GM12878 (cell line): ENCODE results near the gene SRPK3. TPM values are rescaled to one million over a fixed set of nuclear protein-coding genes. Genes with fewer than 3 reads are reported as not detected.

ENCODE experiments used
- ATAC-seq: fragments of 200-7000 bp; cut with Tn5 transposase; 3 replicates; pipeline ENCODE4 v1.9.1; 2020; ENCODE audit warnings: mild to moderate bottlenecking, moderate library complexity
- BruUV-seq: library from RNA; stranded (reverse); fragments of 400-500 nt; replicated peaks from 2 replicates; lab custom pipeline; 2021; lab: Mats Ljungman, UMichigan
- CTCF ChIA-PET: fragments of 300-600 bp; sonication (Branson Sonifier 250); formaldehyde crosslinking; extraction: SDS; loops from one replicate; lab custom pipeline; 2021; ENCODE audit warnings: inconsistent platforms; lab: Yijun Ruan, JAX
- POLR2A ChIA-PET: fragments of 350-600 bp; formaldehyde crosslinking; extraction: SDS; loops from one replicate; lab custom pipeline; 2021; ENCODE audit warnings: inconsistent platforms; lab: Charles Lee
- RAD21 ChIA-PET: fragments of 300-600 bp; sonication (Branson Sonifier 250); formaldehyde crosslinking; loops from one replicate; lab custom pipeline; 2023; ENCODE audit warnings: antibody characterized with exemption; ENCODE audit not compliant: unreplicated experiment; lab: Charles Lee
- SMC1A ChIA-PET: fragments of 300-600 bp; sonication (Branson Sonifier 250); formaldehyde crosslinking; loops from one replicate; lab custom pipeline; 2023; ENCODE audit not compliant: unreplicated experiment, uncharacterized antibody; lab: Charles Lee
- DNase-seq: peaks from one replicate; pipeline ENCODE4 v3.0.0-alpha.2; 2011; ENCODE audit warnings: low read depth, low spot score
- FAIRE-seq: peaks from 3 replicates; lab custom pipeline; 2011; peaks lifted over from hg19 to GRCh38; lab: Jason Lieb, UNC
- H2AFZ ChIP-seq: 2 replicates; pipeline ENCODE4 v1.6.0; 2011; ENCODE audit warnings: low read depth, low read length, control low read depth; ENCODE audit not compliant: control insufficient read depth
- H3K27ac ChIP-seq: 2 replicates; pipeline ENCODE4 v1.5.1; 2011; ENCODE audit warnings: control low read depth; ENCODE audit not compliant: control insufficient read depth, insufficient read depth
- H3K27me3 ChIP-seq, 2 experiments: replicated peaks in 1 of 2; 2 replicates each; pipeline versions ENCODE4 v1.6.0 to v1.6.1; 2011; ENCODE audit warnings: low read length in 1 of 2; ENCODE audit not compliant: control insufficient read depth in 2 of 2, insufficient read depth in 2 of 2
- H3K36me3 ChIP-seq, 2 experiments: 2 replicates each; pipeline ENCODE4 v1.5.1; 2011; ENCODE audit warnings: low read length in 1 of 2; ENCODE audit not compliant: control insufficient read depth in 2 of 2, insufficient read depth in 2 of 2
- H3K4me1 ChIP-seq: 2 replicates; pipeline ENCODE4 v1.6.1; 2011; ENCODE audit warnings: mild to moderate bottlenecking, low read length, moderate library complexity, mixed read lengths; ENCODE audit not compliant: control insufficient read depth, insufficient read depth
- H3K4me2 ChIP-seq: 2 replicates; pipeline ENCODE4 v1.6.0; 2011; ENCODE audit warnings: control low read depth; ENCODE audit not compliant: control insufficient read depth, insufficient read depth
- H3K4me3 ChIP-seq: fragments of 200-600 bp; sonication (generic); 2 replicates; pipeline ENCODE4 v1.5.1; 2016
- H3K79me2 ChIP-seq: 2 replicates; pipeline ENCODE4 v1.6.0; 2011; ENCODE audit warnings: low read length; ENCODE audit not compliant: control insufficient read depth, insufficient read depth
- H3K9ac ChIP-seq: 2 replicates; pipeline ENCODE4 v1.8.0; 2011; ENCODE audit warnings: low read length, control low read depth, mixed read lengths; ENCODE audit not compliant: control insufficient read depth, insufficient read depth
- H3K9me3 ChIP-seq: replicated peaks from 3 replicates; pipeline ENCODE4 v1.5.1; 2011; ENCODE audit warnings: mild to moderate bottlenecking, low read length; ENCODE audit not compliant: control insufficient read depth, insufficient read depth
- H4K20me1 ChIP-seq: 2 replicates; pipeline ENCODE4 v1.6.0; 2011; ENCODE audit not compliant: control insufficient read depth, insufficient read depth
- CREB1 ChIP-seq: IDR thresholded peaks from 2 replicates; pipeline ENCODE4 v1.6.1; 2012; ENCODE audit warnings: low read depth, mild to moderate bottlenecking, inconsistent platforms
- EGR1 ChIP-seq, 2 experiments: IDR thresholded peaks; 1 replicate in 1 of 2; 2 replicates in 1 of 2; pipeline ENCODE4 v1.6.1; 2011 to 2012; ENCODE audit warnings: low read depth in 2 of 2, low read length in 2 of 2, borderline replicate concordance in 1 of 2, mild to moderate bottlenecking in 1 of 2, moderate library complexity in 1 of 2
- POLR2A ChIP-seq: IDR thresholded peaks from 2 replicates; pipeline ENCODE4 v1.6.1; 2011; ENCODE audit warnings: low read depth, mild to moderate bottlenecking, low read length
- TCF7 ChIP-seq: IDR thresholded peaks from 2 replicates; pipeline ENCODE4 v1.6.1; 2014; ENCODE audit warnings: antibody characterized with exemption, borderline replicate concordance
- YBX1 ChIP-seq: fragments of 450-650 bp; IDR thresholded peaks from 2 replicates; pipeline ENCODE4 v1.6.1; 2016; ENCODE audit warnings: antibody characterized with exemption
- ZBED1 ChIP-seq: IDR thresholded peaks from 2 replicates; pipeline ENCODE4 v1.6.1; 2016; ENCODE audit warnings: borderline replicate concordance
- WGBS: methylation state at CpG from one replicate; pipeline ENCODE4 v1.1.6; 2016; ENCODE audit warnings: low lambda C conversion rate; ENCODE audit not compliant: insufficient replicate concordance, insufficient coverage; ENCODE audit errors: missing lambda C conversion rate; 5-methylcytosine and 5-hydroxymethylcytosine counted together
- in situ Hi-C: fragments of 300-500 bp; cut with MboI; formaldehyde crosslinking; loops from 9 replicates; pipeline ENCODE4 v1.14.3; 2018; ENCODE audit warnings: mixed read lengths
- intact Hi-C: fragments of 100-400 bp; cut with micrococcal nuclease; formaldehyde crosslinking; loops from one replicate; pipeline ENCODE4 v1.14.2; 2022; ENCODE audit not compliant: unreplicated experiment
- polyA plus RNA-seq, 11 experiments: library from polyadenylated mRNA; depleted of rRNA in 4 of 11; unstranded in 6 of 11; stranded (reverse) in 5 of 11; fragments of >200 nt; fragmentation: Nextera tagmentation in 4 of 11; fragmentation: Illumina TruSeq in 1 of 11; extraction: Ambion mirVana in 4 of 11; extraction: Trizol in 1 of 11; gene quantifications; 1 replicate in 1 of 11; 2 replicates in 10 of 11; pipeline versions ENCODE4 v1.2.1 to v1.2.3, GENCODE V29; 2011 to 2016; ENCODE audit warnings: inconsistent platforms in 2 of 11, missing spikeins in 2 of 11, low read depth in 1 of 11
- total RNA-seq, 4 experiments: library from RNA; depleted of rRNA in 3 of 4; stranded (reverse); fragments of >200 nt in 3 of 4; fragmentation: Illumina TruSeq in 1 of 4; extraction: Trizol in 1 of 4; gene quantifications; 2 replicates each; pipeline versions ENCODE4 v1.2.1 to v1.2.3, GENCODE V29; 2013 to 2021
- TF ChIP-seq, protein P1 (sequence below): fragments of 450-650 bp; IDR thresholded peaks from 2 replicates; pipeline ENCODE4 v1.6.1; 2018; ENCODE audit warnings: borderline replicate concordance, mild to moderate bottlenecking; ENCODE audit not compliant: partially characterized antibody
- TF ChIP-seq, protein P2 (sequence below), 3 experiments: IDR thresholded peaks in 2 of 3; conservative IDR thresholded peaks in 1 of 3; 2 replicates each; pipeline ENCODE4 v1.5.1; 2011; ENCODE audit warnings: low read depth in 3 of 3, low read length in 3 of 3, mild to moderate bottlenecking in 3 of 3, control low read depth in 2 of 3, moderate library complexity in 2 of 3, inconsistent platforms in 1 of 3, mixed read lengths in 1 of 3; ENCODE audit not compliant: control insufficient read depth in 2 of 3, insufficient read depth in 1 of 3; ENCODE audit errors: extremely low read depth in 1 of 3
- TF ChIP-seq, protein P3 (sequence below): fragments of 450-650 bp; IDR thresholded peaks from 2 replicates; pipeline ENCODE4 v1.6.1; 2017; ENCODE audit warnings: low read depth, mild to moderate bottlenecking, moderate library complexity
- TF ChIP-seq, protein P4 (sequence below): fragments of 450-650 bp; IDR thresholded peaks from 2 replicates; pipeline ENCODE4 v1.6.1; 2017; ENCODE audit warnings: mild to moderate bottlenecking

SRPK3 gene
- total and polyA plus RNA-seq, 10 of the 15 experiments (the other 5 are each of a cell fraction or from before 2014, with no cell fraction given): 0.05 to 0.19 TPM; not detected in 8

DNA sequence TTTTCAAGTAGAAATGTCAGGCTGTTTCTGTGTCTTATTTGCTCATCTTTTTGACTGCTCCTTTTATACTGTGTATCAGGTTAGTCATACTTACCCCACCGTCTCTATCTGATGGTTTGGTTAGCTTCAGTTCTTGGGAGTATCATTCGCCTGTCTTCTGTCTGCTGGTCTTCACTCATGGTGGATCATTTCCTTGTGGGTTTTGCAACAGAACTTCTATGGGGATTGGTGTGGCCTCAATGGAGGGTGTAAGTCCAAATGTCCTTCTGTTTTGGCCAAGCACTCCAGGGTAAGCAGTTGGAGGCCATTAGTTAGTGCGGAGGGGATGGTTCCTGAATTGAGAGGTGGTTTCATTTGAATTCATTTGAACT, 49.0 kb upstream of the SRPK3 start (continued):
- TF ChIP-seq, protein P1, sequence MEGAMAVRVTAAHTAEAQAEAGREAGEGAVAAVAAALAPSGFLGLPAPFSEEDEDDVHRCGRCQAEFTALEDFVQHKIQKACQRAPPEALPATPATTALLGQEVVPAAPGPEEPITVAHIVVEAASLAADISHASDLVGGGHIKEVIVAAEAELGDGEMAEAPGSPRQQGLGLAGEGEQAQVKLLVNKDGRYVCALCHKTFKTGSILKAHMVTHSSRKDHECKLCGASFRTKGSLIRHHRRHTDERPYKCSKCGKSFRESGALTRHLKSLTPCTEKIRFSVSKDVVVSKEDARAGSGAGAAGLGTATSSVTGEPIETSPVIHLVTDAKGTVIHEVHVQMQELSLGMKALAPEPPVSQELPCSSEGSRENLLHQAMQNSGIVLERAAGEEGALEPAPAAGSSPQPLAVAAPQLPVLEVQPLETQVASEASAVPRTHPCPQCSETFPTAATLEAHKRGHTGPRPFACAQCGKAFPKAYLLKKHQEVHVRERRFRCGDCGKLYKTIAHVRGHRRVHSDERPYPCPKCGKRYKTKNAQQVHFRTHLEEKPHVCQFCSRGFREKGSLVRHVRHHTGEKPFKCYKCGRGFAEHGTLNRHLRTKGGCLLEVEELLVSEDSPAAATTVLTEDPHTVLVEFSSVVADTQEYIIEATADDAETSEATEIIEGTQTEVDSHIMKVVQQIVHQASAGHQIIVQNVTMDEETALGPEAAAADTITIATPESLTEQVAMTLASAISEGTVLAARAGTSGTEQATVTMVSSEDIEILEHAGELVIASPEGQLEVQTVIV: no peak
- no peak for TF ChIP-seq YBX1
- TF ChIP-seq POLR2A: no peak
- TF ChIP-seq, protein P2, sequence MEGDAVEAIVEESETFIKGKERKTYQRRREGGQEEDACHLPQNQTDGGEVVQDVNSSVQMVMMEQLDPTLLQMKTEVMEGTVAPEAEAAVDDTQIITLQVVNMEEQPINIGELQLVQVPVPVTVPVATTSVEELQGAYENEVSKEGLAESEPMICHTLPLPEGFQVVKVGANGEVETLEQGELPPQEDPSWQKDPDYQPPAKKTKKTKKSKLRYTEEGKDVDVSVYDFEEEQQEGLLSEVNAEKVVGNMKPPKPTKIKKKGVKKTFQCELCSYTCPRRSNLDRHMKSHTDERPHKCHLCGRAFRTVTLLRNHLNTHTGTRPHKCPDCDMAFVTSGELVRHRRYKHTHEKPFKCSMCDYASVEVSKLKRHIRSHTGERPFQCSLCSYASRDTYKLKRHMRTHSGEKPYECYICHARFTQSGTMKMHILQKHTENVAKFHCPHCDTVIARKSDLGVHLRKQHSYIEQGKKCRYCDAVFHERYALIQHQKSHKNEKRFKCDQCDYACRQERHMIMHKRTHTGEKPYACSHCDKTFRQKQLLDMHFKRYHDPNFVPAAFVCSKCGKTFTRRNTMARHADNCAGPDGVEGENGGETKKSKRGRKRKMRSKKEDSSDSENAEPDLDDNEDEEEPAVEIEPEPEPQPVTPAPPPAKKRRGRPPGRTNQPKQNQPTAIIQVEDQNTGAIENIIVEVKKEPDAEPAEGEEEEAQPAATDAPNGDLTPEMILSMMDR (IDR thresholded peaks at IDR 0.05 in 2 of 3, conservative IDR thresholded peaks at IDR 0.05 in 1 of 3; ENCODE audit: control insufficient read depth in 2 of 3, extremely low read depth in 1 of 3, insufficient read depth in 1 of 3, low read depth in 3 of 3, low read length in 3 of 3): no peak
- TF ChIP-seq, protein P3, sequence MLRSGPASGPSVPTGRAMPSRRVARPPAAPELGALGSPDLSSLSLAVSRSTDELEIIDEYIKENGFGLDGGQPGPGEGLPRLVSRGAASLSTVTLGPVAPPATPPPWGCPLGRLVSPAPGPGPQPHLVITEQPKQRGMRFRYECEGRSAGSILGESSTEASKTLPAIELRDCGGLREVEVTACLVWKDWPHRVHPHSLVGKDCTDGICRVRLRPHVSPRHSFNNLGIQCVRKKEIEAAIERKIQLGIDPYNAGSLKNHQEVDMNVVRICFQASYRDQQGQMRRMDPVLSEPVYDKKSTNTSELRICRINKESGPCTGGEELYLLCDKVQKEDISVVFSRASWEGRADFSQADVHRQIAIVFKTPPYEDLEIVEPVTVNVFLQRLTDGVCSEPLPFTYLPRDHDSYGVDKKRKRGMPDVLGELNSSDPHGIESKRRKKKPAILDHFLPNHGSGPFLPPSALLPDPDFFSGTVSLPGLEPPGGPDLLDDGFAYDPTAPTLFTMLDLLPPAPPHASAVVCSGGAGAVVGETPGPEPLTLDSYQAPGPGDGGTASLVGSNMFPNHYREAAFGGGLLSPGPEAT: no peak

DNA sequence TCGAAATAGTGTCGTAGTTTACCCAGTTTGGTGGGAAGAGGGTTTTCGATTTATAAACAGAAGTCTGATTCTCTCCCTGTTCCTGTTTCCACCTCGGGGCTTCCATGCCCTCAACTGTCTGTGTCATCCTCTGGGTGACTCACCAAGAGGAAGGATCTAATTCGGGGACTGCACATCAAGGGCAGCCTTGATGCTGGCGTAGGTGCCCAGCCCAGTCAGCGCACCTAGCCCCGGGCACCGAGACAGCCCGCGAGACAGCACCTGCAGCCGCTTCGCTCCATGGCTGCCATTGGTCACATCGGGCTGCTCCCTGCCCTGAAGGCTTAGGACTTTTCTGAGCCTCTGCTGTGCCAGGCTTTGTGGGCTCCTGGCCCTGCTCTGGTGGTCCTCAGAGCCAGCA, 48.4 kb upstream of the SRPK3 start:
- Histone ChIP-seq H3K4me2 (no peak overlapping the region), H2AFZ (no peak overlapping the region), H4K20me1 (no peaks in the 10 kb centered on the region), H3K4me3 (no peak overlapping the region), H3K79me2 (no peaks in the 10 kb centered on the region), H3K4me1 (peaks cover 10% of the 10 kb centered on the region), H3K27me3 (no peaks in the 10 kb centered on the region), H3K9me3 (peaks cover 2% of the 10 kb centered on the region; the same call in 1 of the 3 replicates), H3K36me3 (no peaks in the 10 kb centered on the region), H3K9ac (no peak overlapping the region), H3K27ac (no peak overlapping the region)
- no TSS peak for BruUV-seq
- 80% methylated on average over 14 of the region's 14 CpGs for WGBS
- RAD21 ChIA-PET: no interaction called here
- FAIRE-seq (no peak), ATAC-seq (no peak), DNase-seq (no peak)
- CTCF ChIA-PET: no interaction called here
- in situ Hi-C loops: loop anchor here (10.0 kb wide), 2 partner anchors 52 to 58 kb away; partner anchors contain the start of genes PNCK and SRPK3
- SMC1A ChIA-PET: no interaction called here
- POLR2A ChIA-PET: no interaction called here
- intact Hi-C loops: no loop called here
- TF ChIP-seq EGR1 (IDR thresholded peaks at IDR 0.05; ENCODE audit: borderline replicate concordance in 1 of 2, low read depth in 2 of 2, low read length in 2 of 2) (no peak), TCF7 (no peak), CREB1 (no peak), POLR2A (no peak), ZBED1 (no peak)
- TF ChIP-seq, protein P4, sequence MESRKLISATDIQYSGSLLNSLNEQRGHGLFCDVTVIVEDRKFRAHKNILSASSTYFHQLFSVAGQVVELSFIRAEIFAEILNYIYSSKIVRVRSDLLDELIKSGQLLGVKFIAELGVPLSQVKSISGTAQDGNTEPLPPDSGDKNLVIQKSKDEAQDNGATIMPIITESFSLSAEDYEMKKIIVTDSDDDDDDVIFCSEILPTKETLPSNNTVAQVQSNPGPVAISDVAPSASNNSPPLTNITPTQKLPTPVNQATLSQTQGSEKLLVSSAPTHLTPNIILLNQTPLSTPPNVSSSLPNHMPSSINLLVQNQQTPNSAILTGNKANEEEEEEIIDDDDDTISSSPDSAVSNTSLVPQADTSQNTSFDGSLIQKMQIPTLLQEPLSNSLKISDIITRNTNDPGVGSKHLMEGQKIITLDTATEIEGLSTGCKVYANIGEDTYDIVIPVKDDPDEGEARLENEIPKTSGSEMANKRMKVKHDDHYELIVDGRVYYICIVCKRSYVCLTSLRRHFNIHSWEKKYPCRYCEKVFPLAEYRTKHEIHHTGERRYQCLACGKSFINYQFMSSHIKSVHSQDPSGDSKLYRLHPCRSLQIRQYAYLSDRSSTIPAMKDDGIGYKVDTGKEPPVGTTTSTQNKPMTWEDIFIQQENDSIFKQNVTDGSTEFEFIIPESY: no peak
- TF ChIP-seq, protein P1: no peak
